OCI-LY3 (cell line): Measurements from ENCODE around the gene GOLGA5.
"Not testable (repeated sequence)": the region's sequence is repeated elsewhere in the genome, so short reads cannot be mapped to it uniquely, and the experiment has no call there.

ENCODE experiments used
- H2AFZ ChIP-seq: fragments of 200-600, 300-600 bp; shearing (Covaris generic); 2 replicates; pipeline ENCODE4 v1.6.0; 2014; ENCODE audit warnings: antibody characterized with exemption, low read depth, low read length
- H3K27ac ChIP-seq: fragments of 200-600, 300-600 bp; sonication (generic); 2 replicates; pipeline ENCODE4 v1.5.1; 2014; ENCODE audit warnings: mild to moderate bottlenecking, low read length, moderate library complexity, mixed read lengths
- H3K27me3 ChIP-seq: fragments of 200-600, 300-600 bp; sonication (generic); 2 replicates; pipeline ENCODE4 v1.6.1; 2014; ENCODE audit warnings: low read depth, low read length, mixed read lengths
- H3K36me3 ChIP-seq: fragments of 200-600, 300-600 bp; sonication (generic); replicated peaks from 2 replicates; pipeline ENCODE3; 2014; ENCODE audit warnings: low read depth, low read length, mixed read lengths
- H3K4me1 ChIP-seq: fragments of 300-600, 200-600 bp; sonication (generic); 2 replicates; pipeline ENCODE4 v1.6.1; 2014; ENCODE audit warnings: low read length, mixed read lengths
- H3K4me2 ChIP-seq: fragments of 200-600, 300-600 bp; sonication (generic); 2 replicates; pipeline ENCODE4 v1.6.1; 2014; ENCODE audit warnings: low read length, mixed read lengths
- H3K4me3 ChIP-seq: fragments of 300-600, 200-600 bp; sonication (generic); 2 replicates; pipeline ENCODE4 v1.5.1; 2014; ENCODE audit warnings: antibody characterized with exemption, mild to moderate bottlenecking, low read length, moderate library complexity
- H3K79me2 ChIP-seq: fragments of 300-600, 200-600 bp; shearing (Covaris generic); 2 replicates; pipeline ENCODE4 v1.6.1; 2014; ENCODE audit warnings: mild to moderate bottlenecking, low read length, mixed read lengths
- H3K9ac ChIP-seq: fragments of 300-600, 200-600 bp; shearing (Covaris generic); 2 replicates; pipeline ENCODE4 v1.6.0; 2014; ENCODE audit warnings: mild to moderate bottlenecking, low read length, moderate library complexity
- H3K9me3 ChIP-seq: fragments of 200-600, 300-600 bp; shearing (Covaris generic); 2 replicates; pipeline ENCODE4 v1.6.1; 2014; ENCODE audit warnings: low read length, mixed read lengths; ENCODE audit not compliant: insufficient read depth
- H4K20me1 ChIP-seq: fragments of 200-600, 300-600 bp; sonication (generic); 2 replicates; pipeline ENCODE4 v1.6.1; 2016; ENCODE audit warnings: low read length, mixed read lengths; ENCODE audit not compliant: insufficient read depth
- EZH2phosphoT487 ChIP-seq: fragments of 200-600 bp; shearing (Covaris generic); IDR thresholded peaks from 2 replicates; pipeline ENCODE4 v1.6.1; 2018; ENCODE audit warnings: antibody characterized with exemption, mixed run types, low read depth
- TF ChIP-seq, protein P1 (sequence below): fragments of 200-600, 300-600 bp; sonication (generic); IDR thresholded peaks from 2 replicates; pipeline ENCODE4 v1.5.1; 2014; ENCODE audit warnings: antibody characterized with exemption, low read length, low read depth

The GOLGA5 gene

DNA sequence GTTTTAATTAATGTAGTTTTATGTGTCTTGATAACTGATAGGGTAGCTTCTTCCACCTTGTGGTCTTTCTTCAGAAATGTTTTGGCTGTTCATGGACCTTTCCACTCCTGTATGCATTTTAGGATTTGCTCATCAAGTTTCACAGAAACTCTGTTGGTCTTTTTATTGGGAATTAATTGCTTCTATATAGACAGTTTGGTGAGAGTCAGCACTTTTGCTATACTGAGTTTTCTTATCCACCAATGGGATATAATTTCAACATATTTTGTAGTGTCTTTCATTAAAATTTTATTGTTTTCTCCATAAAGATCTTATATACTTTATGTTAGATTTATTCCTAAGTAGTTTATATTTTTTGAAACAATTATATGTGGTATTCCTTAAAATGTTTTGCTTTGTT lies 7.8 kb downstream of the GOLGA5 start:
- no peak for TF ChIP-seq EZH2phosphoT487
- TF ChIP-seq, protein P1, sequence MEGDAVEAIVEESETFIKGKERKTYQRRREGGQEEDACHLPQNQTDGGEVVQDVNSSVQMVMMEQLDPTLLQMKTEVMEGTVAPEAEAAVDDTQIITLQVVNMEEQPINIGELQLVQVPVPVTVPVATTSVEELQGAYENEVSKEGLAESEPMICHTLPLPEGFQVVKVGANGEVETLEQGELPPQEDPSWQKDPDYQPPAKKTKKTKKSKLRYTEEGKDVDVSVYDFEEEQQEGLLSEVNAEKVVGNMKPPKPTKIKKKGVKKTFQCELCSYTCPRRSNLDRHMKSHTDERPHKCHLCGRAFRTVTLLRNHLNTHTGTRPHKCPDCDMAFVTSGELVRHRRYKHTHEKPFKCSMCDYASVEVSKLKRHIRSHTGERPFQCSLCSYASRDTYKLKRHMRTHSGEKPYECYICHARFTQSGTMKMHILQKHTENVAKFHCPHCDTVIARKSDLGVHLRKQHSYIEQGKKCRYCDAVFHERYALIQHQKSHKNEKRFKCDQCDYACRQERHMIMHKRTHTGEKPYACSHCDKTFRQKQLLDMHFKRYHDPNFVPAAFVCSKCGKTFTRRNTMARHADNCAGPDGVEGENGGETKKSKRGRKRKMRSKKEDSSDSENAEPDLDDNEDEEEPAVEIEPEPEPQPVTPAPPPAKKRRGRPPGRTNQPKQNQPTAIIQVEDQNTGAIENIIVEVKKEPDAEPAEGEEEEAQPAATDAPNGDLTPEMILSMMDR, result no peak
- no peaks in the 10 kb centered on the region for H3K9me3 ChIP-seq

DNA sequence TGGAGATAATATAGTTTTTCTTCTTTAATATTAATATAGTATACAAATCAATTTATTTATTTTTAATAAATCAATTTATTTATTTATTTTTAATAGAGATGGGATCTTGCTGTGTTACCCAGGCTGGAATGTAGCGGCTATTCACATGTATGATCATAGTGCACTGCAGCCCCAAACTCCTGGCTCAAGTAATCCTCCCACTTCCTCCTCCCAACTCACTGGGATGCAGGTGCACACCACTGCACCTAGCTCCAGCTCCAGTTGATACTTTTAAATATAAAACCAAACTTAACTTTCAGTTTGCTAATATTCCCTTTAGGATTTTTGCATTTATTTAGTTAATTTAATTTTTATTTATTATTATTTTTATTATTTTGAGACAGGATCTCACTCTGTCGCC lies 8.6 kb downstream of the GOLGA5 start:
- TF ChIP-seq EZH2phosphoT487, result no peak
- TF ChIP-seq, protein P1, result no peak
- H3K4me3 ChIP-seq, result no peak overlapping the region
- no peak overlapping the region for H3K4me2 ChIP-seq
- no peaks in the 10 kb centered on the region for H3K9me3 ChIP-seq
- peaks cover 26% of the 10 kb centered on the region for H4K20me1 ChIP-seq
- peaks cover 32% of the 10 kb centered on the region for H3K36me3 ChIP-seq
- no peak overlapping the region for H3K9ac ChIP-seq
- no peak overlapping the region for H2AFZ ChIP-seq
- H3K27ac ChIP-seq, result no peak overlapping the region
- no peaks in the 10 kb centered on the region for H3K27me3 ChIP-seq
- no peaks in the 10 kb centered on the region for H3K4me1 ChIP-seq
- peaks cover 43% of the 10 kb centered on the region for H3K79me2 ChIP-seq

More for the DNA sequence above, 7.8 kb downstream of the GOLGA5 start:
- Histone ChIP-seq H3K9ac (no peak overlapping the region), H2AFZ (no peak overlapping the region), H3K27ac (no peak overlapping the region), H3K79me2 (peaks cover 43% of the 10 kb centered on the region), H3K4me3 (no peak overlapping the region), H3K4me2 (no peak overlapping the region), H3K36me3 (peaks cover 29% of the 10 kb centered on the region), H3K27me3 (no peaks in the 10 kb centered on the region), H4K20me1 (peaks cover 26% of the 10 kb centered on the region), H3K4me1 (no peaks in the 10 kb centered on the region)

DNA sequence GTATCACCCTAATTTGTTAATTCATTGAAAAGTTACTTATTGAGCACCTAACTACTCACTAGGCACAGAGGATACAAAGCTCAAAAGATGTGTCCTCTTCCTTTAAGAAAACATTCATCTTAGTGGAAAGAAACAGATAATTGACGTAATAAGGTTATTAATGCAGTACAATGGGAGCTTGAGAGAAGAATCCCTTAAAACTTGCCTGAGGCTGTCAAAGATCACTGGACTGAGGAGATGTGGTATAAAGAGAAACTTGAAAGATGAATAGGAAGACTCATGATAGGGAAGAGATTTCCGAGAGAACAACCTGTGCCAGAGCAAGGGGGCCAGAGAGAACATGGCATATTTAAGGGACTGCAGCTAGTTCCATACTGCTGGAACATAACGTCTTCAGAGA lies 19.1 kb downstream of the GOLGA5 start:
- no peaks in the 10 kb centered on the region for H3K4me1 ChIP-seq
- no peak overlapping the region for H3K4me2 ChIP-seq

DNA sequence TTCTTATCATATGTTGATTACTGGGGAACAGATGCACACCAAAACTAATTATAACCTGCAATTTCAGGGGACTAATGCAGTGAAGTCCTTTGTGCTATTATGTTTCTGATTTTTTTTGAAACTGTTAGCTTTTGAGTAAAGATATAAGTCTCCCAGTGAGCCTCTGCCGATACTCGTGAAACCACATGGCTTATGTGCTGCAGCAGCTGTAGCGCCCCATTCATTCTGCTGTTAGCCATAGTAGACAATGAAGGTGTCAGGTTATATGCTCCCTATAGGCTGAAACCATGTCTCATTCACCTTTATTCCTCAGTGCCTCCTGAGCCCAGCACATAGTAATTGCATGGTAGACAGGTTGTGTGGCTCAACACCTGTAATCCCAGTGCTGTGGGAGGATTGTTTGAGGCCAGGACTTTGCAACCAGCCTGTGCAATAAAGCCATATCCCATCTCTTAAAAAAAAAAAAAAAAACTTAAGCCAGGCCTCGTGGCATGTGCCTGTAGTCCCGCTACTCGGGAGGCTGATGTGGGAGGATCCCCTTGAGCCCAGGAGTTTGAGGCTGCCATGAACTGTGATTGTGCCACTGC lies 25.0 kb downstream of the GOLGA5 start:
- no peaks in the 10 kb centered on the region for H3K4me1 ChIP-seq
- H3K9me3 ChIP-seq, result no peaks in the 10 kb centered on the region
- no peak overlapping the region for H2AFZ ChIP-seq
- no peak overlapping the region for H3K27ac ChIP-seq
- no peak overlapping the region for H3K9ac ChIP-seq
- H3K4me2 ChIP-seq, result no peak overlapping the region
- TF ChIP-seq, protein P1, result no peak
- no peak for TF ChIP-seq EZH2phosphoT487
- H3K79me2 ChIP-seq, result no peaks in the 10 kb centered on the region
- H3K4me3 ChIP-seq, result no peak overlapping the region
- H3K27me3 ChIP-seq, result no peaks in the 10 kb centered on the region
- H4K20me1 ChIP-seq, result no peaks in the 10 kb centered on the region
- peaks cover 43% of the 10 kb centered on the region for H3K36me3 ChIP-seq

More for the DNA sequence above, 19.1 kb downstream of the GOLGA5 start:
- H3K27ac ChIP-seq, result no peak overlapping the region
- H3K9ac ChIP-seq, result no peak overlapping the region
- H3K36me3 ChIP-seq, result peaks cover 64% of the 10 kb centered on the region
- H2AFZ ChIP-seq, result no peak overlapping the region
- H4K20me1 ChIP-seq, result no peaks in the 10 kb centered on the region
- no peaks in the 10 kb centered on the region for H3K9me3 ChIP-seq
- H3K79me2 ChIP-seq, result no peaks in the 10 kb centered on the region
- H3K27me3 ChIP-seq, result no peaks in the 10 kb centered on the region
- TF ChIP-seq, protein P1, result no peak
- TF ChIP-seq EZH2phosphoT487, result no peak
- H3K4me3 ChIP-seq, result no peak overlapping the region

DNA sequence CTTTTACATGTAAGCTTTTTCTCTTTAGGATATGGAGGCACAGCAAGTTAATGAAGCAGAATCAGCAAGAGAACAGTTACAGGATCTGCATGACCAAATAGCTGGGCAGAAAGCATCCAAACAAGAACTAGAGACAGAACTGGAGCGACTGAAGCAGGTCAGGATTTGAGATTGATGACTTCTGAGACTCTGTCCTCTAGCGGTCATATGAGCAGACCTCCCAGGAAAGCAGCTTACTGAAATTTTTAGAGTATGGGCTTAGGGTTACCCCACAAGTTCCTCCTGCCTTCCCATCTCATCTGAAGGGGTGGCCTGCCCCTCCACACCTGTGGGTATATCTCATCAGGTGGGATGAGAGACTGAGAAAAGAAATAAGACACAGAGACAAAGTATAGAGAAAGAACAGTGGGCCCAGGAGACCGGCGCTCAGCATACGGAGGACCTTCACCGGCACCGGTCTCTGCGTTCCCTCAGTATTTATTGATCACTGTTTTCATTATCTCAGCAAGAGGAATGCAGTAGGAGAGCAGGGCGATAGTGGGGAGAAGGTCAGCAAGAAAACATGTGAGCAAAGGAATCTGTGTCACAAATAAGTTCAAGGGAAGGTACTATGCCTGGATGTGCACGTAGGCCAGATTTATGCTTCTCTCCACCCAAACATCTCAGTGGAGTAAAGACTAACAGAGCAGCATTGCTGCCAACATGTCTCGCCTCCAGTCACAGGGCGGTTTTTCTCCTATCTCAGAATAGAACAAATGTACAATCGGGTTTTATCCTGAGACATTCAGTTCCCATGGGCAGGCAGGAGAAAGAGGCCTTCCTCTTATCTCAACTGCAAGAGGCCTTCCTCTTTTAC lies 25.8 kb downstream of the GOLGA5 start:
- peaks cover 48% of the 10 kb centered on the region for H3K36me3 ChIP-seq
- not testable (repeated sequence) for H3K4me2 ChIP-seq, H3K4me1 ChIP-seq, H3K79me2 ChIP-seq, H3K9me3 ChIP-seq, H2AFZ ChIP-seq, H3K27me3 ChIP-seq, H3K9ac ChIP-seq, H3K4me3 ChIP-seq, H3K27ac ChIP-seq, H4K20me1 ChIP-seq

DNA sequence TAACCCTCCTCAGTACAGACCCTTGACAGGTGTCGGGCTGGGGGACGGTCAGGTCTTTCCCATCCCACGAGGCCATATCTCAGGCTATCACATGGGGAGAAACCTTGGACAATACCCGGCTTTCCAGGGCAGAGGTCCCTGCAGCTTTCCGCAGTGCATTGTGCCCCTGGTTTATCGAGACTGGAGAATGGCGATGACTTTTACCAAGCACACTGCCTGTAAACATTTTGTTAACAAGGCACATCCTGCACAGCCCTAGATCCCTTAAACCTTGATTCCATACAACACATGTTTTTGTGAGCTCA lies 26.4 kb downstream of the GOLGA5 start:
- H4K20me1 ChIP-seq, H2AFZ ChIP-seq, H3K79me2 ChIP-seq, H3K4me3 ChIP-seq, H3K9me3 ChIP-seq, H3K27me3 ChIP-seq, H3K9ac ChIP-seq, H3K4me2 ChIP-seq, H3K27ac ChIP-seq, H3K4me1 ChIP-seq: not testable (repeated sequence)
- peaks cover 48% of the 10 kb centered on the region for H3K36me3 ChIP-seq
